Epithelial cell of proximal tubule (primary cell): ENCODE data around the gene CSF3R. TPM values are rescaled to one million over a fixed set of nuclear protein-coding genes. Genes with fewer than 3 reads are reported as not detected.

ENCODE experiments used
- DNase-seq: peaks from one replicate; pipeline ENCODE4 v3.0.0-alpha.2; 2011; ENCODE audit warnings: low read depth
- H3K4me3 ChIP-seq: 2 replicates; pipeline ENCODE4 v1.5.1; 2011; ENCODE audit warnings: low read depth, mild to moderate bottlenecking, low read length
- CTCF ChIP-seq: conservative IDR thresholded peaks from 2 replicates; pipeline ENCODE4 v1.5.1; 2012; ENCODE audit warnings: low read depth, mild to moderate bottlenecking, low read length
- total RNA-seq: library from RNA; depleted of rRNA; stranded (reverse); fragments of >200 nt; gene quantifications from 2 replicates; pipeline ENCODE4 v1.2.3, GENCODE V29; 2015

Gene CSF3R
- total RNA-seq, 1 donor from 2014 or later = not detected

- DNase-seq = no peak
- TF ChIP-seq CTCF = no peak
- no peak overlapping the region for H3K4me3 ChIP-seq
Measured at GRCh38 chr1:36440044-36440443, 42.7 kb downstream of the CSF3R start.

- DNase-seq = no peak
- no peak overlapping the region for H3K4me3 ChIP-seq
- no peak for TF ChIP-seq CTCF
Measured at GRCh38 chr1:36438715-36439114, 44.0 kb downstream of the CSF3R start.

GRCh38 chr1:36436821-36437220, 45.9 kb downstream of the CSF3R start:
- no peak for TF ChIP-seq CTCF
- H3K4me3 ChIP-seq = no peak overlapping the region

GRCh38 chr1:36433102-36433501, 49.6 kb downstream of the CSF3R start:
- no peak for DNase-seq
- no peak for TF ChIP-seq CTCF
- H3K4me3 ChIP-seq = no peak overlapping the region

More at GRCh38 chr1:36436821-36437220, 45.9 kb downstream of the CSF3R start:
- peak; percentile 39 for DNase-seq

- DNase-seq = peak; percentile 37
- H3K4me3 ChIP-seq = no peak overlapping the region
- no peak for TF ChIP-seq CTCF
Measured at GRCh38 chr1:36432616-36433015, 50.1 kb downstream of the CSF3R start.

GRCh38 chr1:36425791-36426190, 56.9 kb downstream of the CSF3R start:
- no peak overlapping the region for H3K4me3 ChIP-seq
- TF ChIP-seq CTCF = no peak
- DNase-seq = no peak

- DNase-seq = no peak
- H3K4me3 ChIP-seq = no peak overlapping the region
- no peak for TF ChIP-seq CTCF
Measured at GRCh38 chr1:36421649-36422048, 61.1 kb downstream of the CSF3R start.
